GM11168 (cell line): ENCODE results near the gene BLVRB.
"Not testable (repeated sequence)": the region's sequence is repeated elsewhere in the genome, so short reads cannot be mapped to it uniquely, and the experiment has no call there.

ENCODE experiments used
- in situ Hi-C: fragments of 300-500 bp; cut with MboI; formaldehyde crosslinking; loops from one replicate; pipeline ENCODE4 v1.12.0; 2022; ENCODE audit warnings: low sequenced_read_pairs; ENCODE audit not compliant: unreplicated experiment

BLVRB gene

DNA sequence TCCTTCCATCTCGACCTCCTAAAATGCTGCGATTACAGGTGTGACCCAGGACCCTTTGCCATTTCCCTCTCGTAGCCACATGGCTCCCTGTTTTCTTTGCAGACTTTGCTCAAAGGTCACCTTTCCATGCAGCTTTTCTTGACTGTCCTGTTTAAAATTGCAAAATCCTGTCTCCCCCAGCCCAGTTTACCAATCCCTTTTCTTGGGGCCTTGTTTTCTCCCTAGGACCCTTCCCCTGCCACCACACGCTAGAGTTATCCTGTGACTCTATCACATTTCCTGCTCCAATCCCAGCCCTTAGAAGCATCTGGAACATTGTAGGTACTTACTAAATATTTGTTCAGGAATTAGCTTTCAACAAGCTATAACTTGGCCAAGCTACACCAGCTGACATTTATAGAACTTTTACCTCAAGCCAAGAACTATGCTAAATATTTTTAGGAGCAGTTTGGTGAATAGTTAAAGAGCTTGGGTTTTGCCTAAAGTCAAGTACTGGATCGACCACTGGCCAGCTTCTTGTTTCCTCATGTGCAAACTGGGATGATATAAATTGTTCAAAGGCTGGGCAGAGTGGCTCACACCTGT is 12.3 kb downstream of the BLVRB start:
- in situ Hi-C loops: no loop called here

DNA sequence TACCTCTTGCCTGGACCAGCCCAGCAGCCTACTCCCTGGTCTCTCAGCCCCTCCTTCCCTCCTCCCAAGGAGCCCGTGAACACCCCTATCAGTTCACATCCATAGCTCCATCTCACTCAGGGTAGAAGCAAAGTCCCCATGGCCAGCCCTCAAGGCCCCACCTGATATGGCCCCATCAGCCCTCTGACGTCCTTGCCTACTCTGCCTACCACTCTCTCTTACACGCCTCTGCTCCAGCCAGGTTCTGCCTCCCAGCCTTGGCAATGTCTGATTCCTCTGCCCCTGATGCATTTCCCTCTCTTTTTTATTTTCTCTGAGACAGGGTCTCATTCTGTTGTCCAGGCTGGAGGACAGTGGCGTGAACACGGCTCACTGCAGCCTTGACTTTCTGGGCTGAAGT is 13.5 kb downstream of the BLVRB start:
- in situ Hi-C loops: no loop called here

DNA sequence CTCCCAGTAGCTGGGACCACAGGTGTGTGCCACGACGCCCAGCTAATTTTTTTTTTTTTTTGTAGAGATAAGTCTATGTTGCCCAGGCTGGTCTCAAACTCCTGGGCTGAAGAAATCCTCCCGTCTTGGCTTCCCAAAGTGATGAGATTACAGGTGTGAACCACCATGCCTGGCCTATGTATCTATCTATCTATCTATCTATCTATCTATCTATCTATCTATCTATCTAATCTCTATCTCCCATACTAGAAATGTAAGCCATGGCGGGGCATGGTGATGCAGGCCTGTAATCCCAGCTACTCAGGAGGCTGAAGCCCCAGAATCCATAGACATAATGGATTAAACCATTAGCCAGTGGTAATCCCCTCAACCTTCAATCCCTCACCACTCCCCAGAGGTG is 14.9 kb downstream of the BLVRB start:
- in situ Hi-C loops: no loop called here

DNA sequence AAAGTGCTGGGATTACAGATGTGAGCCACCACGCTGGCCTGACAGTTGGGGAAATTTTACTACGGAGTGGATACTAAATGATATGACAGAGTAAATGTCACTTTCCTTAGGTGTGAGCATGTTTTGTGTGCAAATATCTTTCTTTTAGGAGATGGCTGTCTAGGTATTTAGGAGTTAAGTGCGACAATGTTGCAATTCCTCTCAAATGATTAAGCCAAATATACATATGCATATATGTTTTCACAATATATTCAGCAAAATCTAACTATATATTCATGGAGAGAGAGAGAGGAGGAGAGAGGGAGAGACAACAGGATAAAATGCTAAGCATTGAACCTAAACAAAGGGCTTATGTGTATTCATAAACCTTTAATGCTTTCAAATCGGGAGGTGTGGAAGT is 16.0 kb downstream of the BLVRB start:
- in situ Hi-C loops: no loop called here

DNA sequence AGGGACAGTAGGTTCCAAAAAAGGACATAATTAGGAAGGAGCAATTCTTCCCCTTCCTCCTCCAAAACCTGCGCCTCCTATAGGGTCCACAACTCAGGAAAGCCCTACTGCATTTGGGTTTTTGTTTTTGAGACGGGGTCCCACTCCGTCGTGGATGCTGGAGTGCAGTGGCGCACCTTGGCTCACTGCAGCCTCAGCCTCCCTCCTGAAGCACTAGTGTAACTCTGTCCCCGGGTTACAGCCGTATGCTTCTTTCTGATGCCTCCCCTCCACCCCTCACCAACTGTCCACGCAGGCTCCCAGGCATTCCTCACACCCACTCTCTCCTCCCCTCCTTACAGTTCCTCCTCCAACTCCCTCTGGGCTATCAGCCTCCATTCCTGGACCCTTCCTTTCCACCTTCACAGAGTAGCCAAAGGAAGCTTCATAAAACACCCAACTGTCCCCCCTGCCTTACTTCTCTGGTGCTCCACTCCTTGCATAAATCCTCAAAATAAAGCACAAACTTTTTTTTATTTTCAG is 19.2 kb downstream of the BLVRB start:
- in situ Hi-C loops: no loop called here

DNA sequence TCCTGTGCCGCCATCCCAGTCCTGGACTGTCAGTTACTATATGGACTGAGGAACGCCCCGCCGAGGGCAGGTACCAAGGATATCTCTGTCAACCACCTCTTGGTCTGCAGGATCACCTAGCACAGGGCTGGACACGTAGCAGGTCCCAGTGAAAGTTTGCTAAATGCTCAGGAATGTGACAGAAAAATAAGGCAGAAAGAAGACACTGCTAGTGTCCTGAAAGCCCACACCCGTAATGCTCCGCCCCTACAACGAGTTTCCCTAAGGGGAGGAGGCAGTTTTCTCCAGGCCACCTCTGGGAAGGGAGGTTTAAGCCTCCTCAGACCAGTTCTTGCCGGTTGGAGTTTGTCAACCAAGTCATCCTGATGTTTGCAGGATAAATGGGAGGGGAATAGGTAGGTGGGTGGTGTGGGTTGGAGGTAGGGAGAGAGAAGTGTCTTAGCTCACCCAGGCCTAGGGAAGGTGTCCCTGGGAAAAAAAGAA is 19.7 kb downstream of the BLVRB start:
- in situ Hi-C loops: no loop called here

DNA sequence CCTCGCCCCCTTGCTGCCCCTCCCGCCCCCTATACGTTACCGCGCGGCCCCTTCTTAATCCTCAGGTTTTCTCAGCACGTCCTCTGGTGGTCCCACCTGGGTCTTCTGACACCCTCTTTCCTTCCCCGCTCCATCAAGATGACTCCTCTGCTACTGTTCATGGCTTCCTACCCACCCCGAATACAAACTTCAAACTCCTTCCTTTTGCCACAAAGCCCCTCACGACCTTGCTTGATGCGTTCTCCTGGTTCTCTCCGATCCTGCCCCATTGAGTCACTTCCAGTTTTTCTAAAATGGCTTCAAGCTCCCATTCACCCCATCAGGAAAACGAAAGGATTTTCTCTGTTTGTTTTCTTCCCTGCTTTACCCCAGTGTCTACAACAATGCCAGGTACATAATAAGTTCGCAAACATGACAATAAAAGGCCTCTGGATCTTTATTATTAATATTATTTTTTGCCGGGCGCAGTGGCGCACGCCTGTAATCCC is 20.7 kb downstream of the BLVRB start:
- in situ Hi-C loops: no loop called here

DNA sequence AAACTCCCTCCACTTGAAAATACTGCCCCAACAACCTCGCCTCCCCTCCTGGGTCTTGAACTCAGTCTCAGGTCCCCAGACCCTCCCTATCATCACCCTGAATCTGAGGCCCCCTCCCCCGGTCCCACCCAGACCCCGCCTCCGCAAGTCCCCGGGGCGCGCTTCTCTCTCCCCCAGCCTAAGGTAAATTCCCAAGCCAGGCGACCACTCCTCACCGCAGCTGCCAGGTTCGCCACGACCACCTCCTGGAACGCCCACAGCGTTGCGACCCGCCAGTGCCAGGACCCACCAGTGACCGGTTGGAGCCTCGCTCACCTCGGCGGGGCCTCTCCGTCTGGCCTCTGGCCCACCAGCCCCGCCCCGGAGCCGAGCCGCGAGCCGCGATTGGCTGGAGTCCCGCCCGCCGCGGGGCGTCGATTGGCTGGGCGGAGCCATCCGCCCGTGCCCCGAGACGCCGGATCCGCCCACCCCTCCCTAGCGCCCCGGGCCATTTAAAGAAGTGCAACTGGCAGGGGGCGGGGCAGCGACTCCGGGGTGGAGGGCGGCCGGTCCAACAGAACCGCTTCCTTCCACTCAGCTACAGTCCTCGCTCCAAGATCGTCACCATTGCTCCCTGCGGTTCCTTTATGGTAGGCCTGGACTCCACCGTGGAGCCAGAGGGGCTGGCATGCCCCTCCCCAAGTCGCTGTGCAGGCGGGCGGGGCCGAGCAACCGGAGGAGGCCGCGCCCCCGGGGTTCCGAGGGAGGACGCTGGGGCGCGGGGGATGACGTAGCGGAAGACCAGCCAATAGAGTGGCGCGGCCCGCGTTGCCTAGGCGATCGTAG is 21.3 kb downstream of the BLVRB start, which contains the start of gene SERTAD3:
SERTAD3 (minus strand) TSS at position 336 of the 825 bp plus-strand sequence. CDS start 2,255 bp downstream, outside the sequence.
- in situ Hi-C loops: no loop called here

DNA sequence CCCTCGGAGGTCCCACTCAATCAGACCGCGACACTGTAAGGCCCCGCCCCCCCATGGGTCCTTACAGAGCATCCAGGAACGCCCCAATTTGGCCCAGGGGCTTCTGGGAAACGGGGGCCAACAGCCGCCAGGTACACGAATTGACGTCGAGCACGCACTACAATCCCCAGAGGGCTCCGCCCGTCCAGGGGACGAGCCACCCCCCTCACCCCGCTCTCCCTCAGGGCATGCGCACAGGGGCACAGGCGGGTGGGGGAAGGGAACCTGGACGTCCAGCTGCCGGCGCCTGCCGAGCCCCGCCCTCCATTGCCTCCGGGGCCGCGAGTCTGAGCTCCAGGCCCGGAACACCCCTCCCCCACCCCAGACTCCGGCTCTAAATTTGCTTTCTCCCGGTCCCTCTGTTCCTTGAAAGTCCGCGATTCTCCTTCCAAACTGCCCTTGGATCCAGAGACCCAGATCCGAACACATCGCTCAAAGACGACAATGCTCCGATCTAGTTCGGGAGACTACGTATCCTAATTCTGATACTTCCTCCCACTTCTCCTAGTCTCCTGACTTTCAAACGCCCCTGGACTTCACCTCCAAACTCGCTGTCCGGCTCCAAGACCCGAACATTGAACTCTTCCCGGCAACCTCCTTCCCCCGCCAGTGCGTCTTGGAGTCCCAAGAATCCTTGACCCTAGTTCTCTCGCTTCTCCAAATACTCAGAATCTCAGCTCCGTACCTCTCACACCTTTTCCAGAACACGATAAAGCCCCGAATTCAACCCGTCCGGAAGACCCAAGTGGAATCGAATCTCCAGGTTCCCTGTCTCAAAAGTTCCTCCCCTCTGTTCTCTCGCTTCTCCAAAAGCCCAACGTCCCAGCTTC is 22.2 kb downstream of the BLVRB start:
- in situ Hi-C loops: no loop called here

DNA sequence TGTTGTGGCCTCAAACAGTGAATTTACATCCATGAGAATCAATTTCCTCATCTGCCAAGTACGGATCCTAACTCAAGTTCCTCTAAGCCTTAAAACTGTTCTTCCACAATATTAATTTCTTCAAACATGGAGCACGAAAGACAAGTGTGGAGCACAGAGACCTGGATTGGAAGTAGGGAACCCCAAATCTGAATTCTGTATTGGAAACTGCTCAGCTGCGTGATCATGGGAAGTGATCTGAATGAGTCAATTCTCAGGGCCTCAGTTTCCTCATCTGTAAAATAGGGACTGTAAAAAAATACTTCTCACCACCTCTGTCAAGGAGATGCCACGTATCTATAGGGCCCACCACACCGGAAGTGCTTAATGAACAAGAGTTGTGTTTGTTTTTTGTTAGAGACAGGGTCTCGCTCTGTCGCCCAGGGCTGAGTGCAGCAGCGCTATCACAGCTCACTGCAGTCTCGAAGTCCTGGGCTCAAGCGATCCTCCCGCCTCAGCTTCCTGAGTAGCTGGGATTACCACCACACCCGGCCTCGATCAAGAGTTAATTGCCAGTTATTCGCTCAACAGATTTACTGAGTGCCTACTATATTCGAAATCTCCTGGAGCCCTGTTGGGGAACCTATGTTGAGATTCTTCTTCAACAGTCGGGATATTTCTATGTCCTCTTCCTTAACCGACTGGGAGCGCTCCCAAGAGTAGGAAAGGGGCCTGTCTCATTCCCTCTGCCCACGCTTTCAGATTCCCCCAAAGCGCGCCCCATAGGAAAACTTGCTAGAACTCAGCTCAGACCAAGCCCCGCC is 23.0 kb downstream of the BLVRB start:
- in situ Hi-C loops: no loop called here

DNA sequence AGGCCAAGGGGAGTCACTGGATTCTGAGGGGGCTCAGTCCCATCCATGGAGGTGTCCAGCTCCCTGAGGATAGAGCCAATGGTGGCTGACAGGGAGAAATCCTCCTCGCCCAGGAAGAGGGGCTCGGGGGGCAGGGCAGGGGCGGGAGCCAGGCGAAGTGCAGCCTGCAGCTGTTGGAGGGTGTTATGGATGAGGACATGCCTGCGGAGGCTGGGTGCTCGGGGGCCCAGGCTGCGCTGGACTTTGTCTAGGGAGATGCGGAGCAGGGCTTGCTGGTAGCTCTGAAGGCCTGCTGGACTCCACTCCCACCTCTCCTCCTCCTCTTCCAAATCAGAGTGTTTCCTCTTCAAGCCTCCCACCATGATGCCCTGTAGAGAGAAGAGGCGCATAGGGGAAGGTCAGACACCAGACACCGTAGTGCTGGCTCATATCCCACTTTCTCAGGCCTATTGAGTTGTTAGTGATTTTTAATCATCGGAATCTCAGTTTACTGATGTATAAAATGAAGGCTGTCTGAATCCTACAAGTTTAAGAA is 23.8 kb downstream of the BLVRB start:
- in situ Hi-C loops: no loop called here

DNA sequence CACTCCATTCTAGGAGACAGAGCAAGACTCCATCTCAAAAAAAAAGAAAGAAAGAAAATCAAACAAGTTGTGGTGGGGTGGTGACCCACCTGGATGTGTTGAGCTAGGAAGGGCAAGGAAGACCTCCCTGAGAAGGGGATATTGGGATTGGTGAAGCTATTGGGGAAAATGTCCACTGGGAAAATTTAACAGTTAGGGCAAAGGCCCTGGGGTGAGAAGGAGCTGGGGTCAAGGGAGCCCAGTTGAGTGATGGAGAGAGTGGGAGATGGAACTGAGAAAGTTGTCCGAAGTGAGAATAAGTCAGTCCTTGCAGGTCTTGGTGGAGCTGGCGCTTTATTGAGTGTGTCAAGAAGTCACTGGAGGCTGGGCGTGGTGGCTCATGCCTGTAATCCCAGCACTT is 27.3 kb downstream of the BLVRB start:
- in situ Hi-C loops: no loop called here

DNA sequence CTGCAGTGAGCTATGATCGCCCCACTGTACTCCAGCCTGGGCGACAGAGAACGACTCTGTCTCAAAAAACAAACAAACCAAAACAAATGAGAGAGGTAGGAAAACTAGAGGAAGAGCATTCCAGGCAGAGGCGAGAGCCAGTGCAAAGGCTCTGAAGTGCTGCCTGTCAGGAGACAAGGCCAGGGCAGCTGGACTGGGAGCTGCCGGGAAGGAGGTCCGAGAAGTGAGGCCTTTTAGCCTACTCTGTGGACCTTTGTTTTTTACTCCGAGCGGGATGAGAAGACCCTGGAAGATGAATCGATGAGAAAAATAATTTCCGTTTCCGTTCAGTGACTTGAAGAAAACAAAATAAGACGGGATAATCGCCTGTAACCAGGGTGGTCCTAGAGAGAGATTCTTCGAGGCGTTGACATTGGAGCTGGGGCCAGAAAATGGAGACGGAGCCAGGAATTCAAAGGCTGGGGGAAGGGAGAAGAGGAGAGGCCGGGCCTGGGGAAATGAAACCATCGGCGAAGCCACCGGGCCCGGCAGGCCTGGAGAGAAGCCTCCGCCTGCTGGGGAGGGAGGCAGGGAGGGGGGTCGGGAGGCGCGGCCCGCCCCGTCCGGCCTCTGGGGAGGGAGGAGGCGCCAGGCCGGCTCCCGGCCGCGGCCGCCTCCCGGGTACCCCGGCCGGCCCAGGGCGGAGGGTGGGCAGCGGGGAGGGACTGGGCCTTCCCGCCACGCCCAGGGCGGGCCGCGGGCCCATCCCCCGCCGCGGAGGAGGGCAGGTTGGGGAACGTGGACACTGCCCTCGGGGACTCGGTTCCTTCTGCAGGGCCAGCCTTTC is 31.9 kb downstream of the BLVRB start:
- in situ Hi-C loops: no loop called here

DNA sequence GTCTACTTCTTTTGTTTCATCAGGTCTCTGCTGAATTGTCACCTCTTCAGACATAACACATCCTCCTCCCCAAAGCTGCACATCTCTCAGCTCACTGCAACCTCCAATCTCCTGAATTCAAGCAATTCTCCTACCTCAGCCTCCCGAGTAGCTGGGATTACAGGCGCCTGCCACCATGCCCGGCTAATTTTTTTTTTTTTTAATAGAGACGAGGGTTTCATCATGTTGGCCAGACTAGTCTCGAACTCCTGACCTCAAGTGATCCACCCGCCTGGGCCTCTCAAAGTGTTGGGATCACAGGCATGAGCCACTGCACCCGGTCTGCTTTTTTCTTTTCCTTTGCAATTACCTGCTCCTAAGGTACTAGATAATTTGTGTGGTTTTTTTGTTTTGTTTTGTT is 32.8 kb downstream of the BLVRB start:
- in situ Hi-C loops: not testable (repeated sequence)

DNA sequence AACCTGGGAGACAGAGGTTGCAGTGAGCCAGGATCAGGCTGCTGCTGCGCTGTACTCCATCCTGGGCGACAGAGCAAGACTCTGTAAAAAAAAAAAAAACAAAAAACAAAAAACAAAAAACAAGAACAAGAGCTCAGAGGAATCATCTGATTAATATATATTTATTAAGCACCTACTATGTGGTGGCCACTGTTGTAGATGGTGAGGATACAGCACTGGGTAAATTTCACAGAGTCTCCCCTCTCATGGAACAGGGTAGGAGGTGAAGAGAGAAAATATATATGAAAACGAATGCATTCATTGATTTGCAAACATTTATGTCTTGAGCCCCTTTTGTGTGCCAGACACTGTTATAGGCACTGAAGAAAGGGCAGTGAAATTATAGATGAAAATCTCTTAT is 33.8 kb downstream of the BLVRB start:
- in situ Hi-C loops: no loop called here

DNA sequence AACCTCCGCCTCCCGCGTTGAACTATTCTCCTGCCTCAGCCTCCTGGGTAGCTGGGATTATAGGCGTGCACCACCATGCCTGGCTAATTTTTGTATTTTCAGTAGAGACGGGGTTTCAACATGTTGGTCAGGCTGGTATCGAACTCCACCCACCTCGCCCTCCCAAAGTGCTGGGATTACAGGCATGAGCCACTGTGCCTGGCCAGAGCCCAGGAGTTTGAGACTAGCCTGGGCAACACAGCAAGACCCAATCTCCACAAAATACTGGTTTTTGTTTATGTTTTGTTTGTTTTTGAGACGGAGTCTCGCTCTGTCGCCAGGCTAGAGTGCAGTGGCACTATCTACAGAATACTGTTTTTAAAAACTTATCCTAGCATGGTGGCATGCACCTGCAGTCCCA is 35.3 kb downstream of the BLVRB start:
- in situ Hi-C loops: not testable (repeated sequence)

DNA sequence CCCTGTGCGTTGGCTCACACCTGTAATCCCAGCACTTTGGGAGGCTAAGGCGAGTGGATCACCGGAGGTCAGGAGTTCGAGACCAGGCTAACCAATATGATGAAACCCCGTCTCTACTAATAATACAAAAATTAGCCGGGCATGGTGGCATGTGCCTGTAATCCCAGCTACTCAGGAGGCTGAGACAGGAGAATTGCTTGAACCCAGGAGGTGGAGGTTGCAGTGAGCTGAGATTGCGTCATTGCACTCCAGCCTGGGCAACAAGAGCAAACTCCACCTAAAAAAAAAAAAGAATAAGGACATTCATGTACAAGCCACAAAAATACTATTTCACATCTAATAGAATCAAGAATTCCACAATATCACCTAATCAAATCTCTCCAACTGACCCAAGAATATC is 37.3 kb downstream of the BLVRB start:
- in situ Hi-C loops: not testable (repeated sequence)

DNA sequence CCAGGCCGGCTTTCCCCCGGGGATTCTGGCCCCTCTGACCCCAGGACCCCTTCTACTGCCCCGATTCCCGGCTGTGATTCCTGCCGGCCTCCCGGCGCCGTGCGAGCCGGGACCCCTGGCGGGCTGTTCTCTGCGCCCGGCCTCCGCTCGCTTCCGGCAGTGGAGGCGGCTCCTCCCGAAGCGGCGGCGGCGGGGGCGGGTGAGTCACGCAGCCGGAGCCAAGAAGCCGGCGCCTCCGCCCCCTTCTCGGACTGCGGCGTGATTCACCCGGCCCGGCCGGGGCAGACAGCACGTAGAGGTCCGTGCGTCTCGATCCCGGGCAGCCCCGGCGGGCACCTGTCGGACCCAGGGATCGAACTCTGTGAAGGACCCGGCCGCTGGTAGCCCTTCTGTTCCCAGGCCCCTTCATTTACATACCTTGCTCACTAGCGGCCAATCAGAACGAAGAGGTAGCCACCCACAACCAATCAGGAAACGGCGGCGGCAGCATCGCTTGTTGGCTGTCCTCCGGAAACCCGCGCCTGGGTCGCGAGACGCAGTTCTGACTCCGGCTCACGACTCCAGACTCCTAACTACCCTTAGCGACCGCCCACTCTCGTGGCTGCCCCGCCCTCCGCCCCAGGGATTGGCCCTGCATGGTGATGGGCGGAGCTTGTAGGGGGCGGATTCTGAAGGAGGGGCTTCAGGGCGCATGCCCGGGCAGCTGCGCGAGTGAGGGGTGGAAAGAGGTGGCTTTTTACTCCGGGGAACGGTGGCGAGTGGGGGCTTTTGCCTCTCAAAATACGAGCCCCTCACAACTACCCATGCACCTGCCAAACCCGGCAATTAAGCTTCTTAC is 39.9 kb downstream of the BLVRB start, which contains the start of gene SERTAD1:
SERTAD1 (minus strand) TSS at position 543 of the 838 bp plus-strand sequence. CDS start 2,446 bp downstream, outside the sequence.
- in situ Hi-C loops: no loop called here
